Loucy (cell line): Measurements from ENCODE around the gene CRYBA1.

Source experiments
- H2AFZ ChIP-seq: fragments of 200-600 bp; sonication (generic); 2 replicates; pipeline ENCODE4 v1.6.0; 2016; ENCODE audit warnings: antibody characterized with exemption, mild to moderate bottlenecking, low read length, moderate library complexity
- H3F3A ChIP-seq: fragments of 200-600 bp; 2 replicates; pipeline ENCODE4 v1.6.0; 2016; ENCODE audit warnings: antibody characterized with exemption, low read depth, mild to moderate bottlenecking
- H3K27me3 ChIP-seq: fragments of 200-600 bp; sonication (generic); 2 replicates; pipeline ENCODE4 v1.6.1; 2014; ENCODE audit warnings: low read length, mild to moderate bottlenecking; ENCODE audit not compliant: insufficient read depth, poor library complexity, severe bottlenecking
- H3K36me3 ChIP-seq: fragments of 200-600 bp; sonication (generic); 2 replicates; pipeline ENCODE4 v1.6.1; 2016; ENCODE audit warnings: low read length; ENCODE audit not compliant: insufficient read depth
- H3K4me1 ChIP-seq: fragments of 200-600 bp; sonication (generic); 2 replicates; pipeline ENCODE4 v1.5.1; 2014; ENCODE audit warnings: low read length, mild to moderate bottlenecking; ENCODE audit not compliant: insufficient read depth, poor library complexity, severe bottlenecking
- H3K4me2 ChIP-seq: fragments of 200-600 bp; sonication (generic); 2 replicates; pipeline ENCODE4 v1.6.0; 2014; ENCODE audit warnings: antibody characterized with exemption, low read length, low read depth, mild to moderate bottlenecking; ENCODE audit not compliant: poor library complexity, severe bottlenecking
- H3K4me3 ChIP-seq: fragments of 200-600 bp; sonication (generic); 2 replicates; pipeline ENCODE4 v1.5.1; 2014; ENCODE audit warnings: low read length, mild to moderate bottlenecking, mixed read lengths; ENCODE audit not compliant: poor library complexity, severe bottlenecking
- H3K79me2 ChIP-seq: fragments of 200-600 bp; sonication (generic); 2 replicates; pipeline ENCODE4 v1.6.1; 2014; ENCODE audit warnings: low read length; ENCODE audit not compliant: insufficient read depth
- H3K9ac ChIP-seq: fragments of 200-600 bp; sonication (generic); 2 replicates; pipeline ENCODE4 v1.6.0; 2014; ENCODE audit warnings: mild to moderate bottlenecking, low read depth, low read length, moderate library complexity; ENCODE audit not compliant: poor library complexity, severe bottlenecking
- H3K9me2 ChIP-seq: fragments of 200-600 bp; sonication (generic); replicated peaks from 2 replicates; pipeline ENCODE4 v1.6.1; 2016; ENCODE audit warnings: low read depth, low read length, mixed read lengths
- H3K9me3 ChIP-seq: fragments of 200-600 bp; sonication (generic); 2 replicates; pipeline ENCODE4 v1.6.1; 2014; ENCODE audit warnings: mild to moderate bottlenecking, antibody characterized with exemption, low read length, low read depth; ENCODE audit not compliant: insufficient read depth
- H4K20me1 ChIP-seq: fragments of 200-600 bp; sonication (generic); 2 replicates; pipeline ENCODE4 v1.6.0; 2014; ENCODE audit warnings: antibody characterized with exemption, low read length, mild to moderate bottlenecking; ENCODE audit not compliant: insufficient read depth, poor library complexity, severe bottlenecking
- EZH2phosphoT487 ChIP-seq: fragments of 200-600 bp; IDR thresholded peaks from 2 replicates; pipeline ENCODE4 v1.6.1; 2018; ENCODE audit warnings: antibody characterized with exemption, mild to moderate bottlenecking, moderate library complexity, borderline replicate concordance
- TF ChIP-seq, protein P1 (sequence below): fragments of 200-600 bp; sonication (generic); conservative IDR thresholded peaks from 2 replicates; pipeline ENCODE4 v1.5.1; 2014; ENCODE audit warnings: mild to moderate bottlenecking, antibody characterized with exemption, low read length

Gene CRYBA1

GRCh38 chr17:29278692-29279091 is 32.0 kb downstream of the CRYBA1 start:
- H3K9me2 ChIP-seq = no peaks in the 10 kb centered on the region
- peaks cover 74% of the 10 kb centered on the region for H3K36me3 ChIP-seq
- no peaks in the 10 kb centered on the region for H3K9me3 ChIP-seq
- H3K27me3 ChIP-seq = no peaks in the 10 kb centered on the region
- H3K4me1 ChIP-seq = peaks cover 33% of the 10 kb centered on the region
- H4K20me1 ChIP-seq = peaks cover 94% of the 10 kb centered on the region
- no peak overlapping the region for H2AFZ ChIP-seq
- H3K4me2 ChIP-seq = peak overlapping the region; percentile 35
- H3F3A ChIP-seq = no peaks in the 10 kb centered on the region
- no peak overlapping the region for H3K4me3 ChIP-seq
- H3K79me2 ChIP-seq = peaks cover 100% of the 10 kb centered on the region
- TF ChIP-seq EZH2phosphoT487 = no peak
- TF ChIP-seq, protein P1, sequence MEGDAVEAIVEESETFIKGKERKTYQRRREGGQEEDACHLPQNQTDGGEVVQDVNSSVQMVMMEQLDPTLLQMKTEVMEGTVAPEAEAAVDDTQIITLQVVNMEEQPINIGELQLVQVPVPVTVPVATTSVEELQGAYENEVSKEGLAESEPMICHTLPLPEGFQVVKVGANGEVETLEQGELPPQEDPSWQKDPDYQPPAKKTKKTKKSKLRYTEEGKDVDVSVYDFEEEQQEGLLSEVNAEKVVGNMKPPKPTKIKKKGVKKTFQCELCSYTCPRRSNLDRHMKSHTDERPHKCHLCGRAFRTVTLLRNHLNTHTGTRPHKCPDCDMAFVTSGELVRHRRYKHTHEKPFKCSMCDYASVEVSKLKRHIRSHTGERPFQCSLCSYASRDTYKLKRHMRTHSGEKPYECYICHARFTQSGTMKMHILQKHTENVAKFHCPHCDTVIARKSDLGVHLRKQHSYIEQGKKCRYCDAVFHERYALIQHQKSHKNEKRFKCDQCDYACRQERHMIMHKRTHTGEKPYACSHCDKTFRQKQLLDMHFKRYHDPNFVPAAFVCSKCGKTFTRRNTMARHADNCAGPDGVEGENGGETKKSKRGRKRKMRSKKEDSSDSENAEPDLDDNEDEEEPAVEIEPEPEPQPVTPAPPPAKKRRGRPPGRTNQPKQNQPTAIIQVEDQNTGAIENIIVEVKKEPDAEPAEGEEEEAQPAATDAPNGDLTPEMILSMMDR = no peak
- no peak overlapping the region for H3K9ac ChIP-seq

- peaks cover 91% of the 10 kb centered on the region for H4K20me1 ChIP-seq
- peaks cover 99% of the 10 kb centered on the region for H3K79me2 ChIP-seq
- no peak overlapping the region for H3K4me3 ChIP-seq
- no peaks in the 10 kb centered on the region for H3K9me3 ChIP-seq
- H3K4me2 ChIP-seq = peak overlapping the region; percentile 35
- TF ChIP-seq, protein P1 = no peak
- no peak for TF ChIP-seq EZH2phosphoT487
- H3K36me3 ChIP-seq = peaks cover 71% of the 10 kb centered on the region
- no peaks in the 10 kb centered on the region for H3F3A ChIP-seq
- H2AFZ ChIP-seq = no peak overlapping the region
- H3K9ac ChIP-seq = no peak overlapping the region
- H3K4me1 ChIP-seq = peaks cover 33% of the 10 kb centered on the region
- H3K27me3 ChIP-seq = no peaks in the 10 kb centered on the region
- H3K9me2 ChIP-seq = no peaks in the 10 kb centered on the region
These were observed 32.9 kb downstream of the CRYBA1 start for GRCh38 chr17:29279397-29280070.

- peaks cover 31% of the 10 kb centered on the region for H3K4me1 ChIP-seq
- peaks cover 79% of the 10 kb centered on the region for H3K36me3 ChIP-seq
- peak overlapping the region; percentile 64 for H3K4me3 ChIP-seq
- TF ChIP-seq, protein P1 = peak; percentile 47
- no peak for TF ChIP-seq EZH2phosphoT487
- peaks cover 99% of the 10 kb centered on the region for H3K79me2 ChIP-seq
- H2AFZ ChIP-seq = no peak overlapping the region
- no peaks in the 10 kb centered on the region for H3K27me3 ChIP-seq
- H4K20me1 ChIP-seq = peaks cover 89% of the 10 kb centered on the region
- no peaks in the 10 kb centered on the region for H3K9me3 ChIP-seq
- H3K9me2 ChIP-seq = no peaks in the 10 kb centered on the region
- H3K4me2 ChIP-seq = peak overlapping the region; percentile 81
- H3K9ac ChIP-seq = no peak overlapping the region
- no peaks in the 10 kb centered on the region for H3F3A ChIP-seq
These were observed 36.8 kb downstream of the CRYBA1 start for GRCh38 chr17:29283496-29283895.
